GM21528 (cell line): ENCODE results near the gene ARMH3.

Source experiments
- ATAC-seq: cut with Tn5 transposase; IDR thresholded peaks from one replicate; pipeline ENCODE4 v1.9.1; 2021; ENCODE audit warnings: mild to moderate bottlenecking, moderate library complexity; ENCODE audit not compliant: unreplicated experiment, low FRiP score

ARMH3 gene

DNA sequence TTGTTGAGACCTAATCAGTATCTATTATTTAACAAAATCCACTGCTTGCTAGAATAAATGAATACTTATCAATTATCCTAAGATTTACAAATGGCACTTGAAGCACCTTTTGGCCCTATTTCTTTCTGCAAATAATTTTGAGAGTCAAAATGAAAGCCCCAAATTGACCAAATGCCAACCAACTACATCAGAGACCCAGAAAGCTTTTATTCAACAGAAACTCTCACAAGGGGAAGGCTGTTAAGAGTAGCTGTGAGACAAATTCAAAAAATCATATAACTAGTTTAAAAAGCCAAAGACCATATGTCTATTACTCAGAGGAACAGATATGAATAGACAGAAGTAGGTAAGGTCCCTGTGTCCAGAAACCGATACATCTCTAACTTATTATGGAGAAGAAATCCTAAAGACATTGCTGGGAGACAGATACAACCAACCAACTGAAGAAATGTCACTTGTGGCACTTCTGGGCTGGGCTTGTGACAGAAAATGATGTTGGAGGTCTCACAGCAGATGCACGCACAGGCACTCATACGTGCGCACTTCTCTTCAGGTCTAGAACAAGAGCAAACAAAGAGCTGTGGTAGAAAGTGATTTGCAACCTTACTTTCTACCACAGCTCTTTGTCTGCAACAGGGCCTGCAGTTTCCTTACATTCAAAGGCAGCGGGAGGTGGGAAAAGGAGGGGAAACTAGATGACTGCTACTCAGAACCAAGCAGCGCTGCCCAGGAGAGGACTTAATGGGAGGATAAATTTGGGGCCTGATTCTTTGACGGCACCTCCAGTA lies 153.7 kb downstream of the ARMH3 start:
- no peak for ATAC-seq

DNA sequence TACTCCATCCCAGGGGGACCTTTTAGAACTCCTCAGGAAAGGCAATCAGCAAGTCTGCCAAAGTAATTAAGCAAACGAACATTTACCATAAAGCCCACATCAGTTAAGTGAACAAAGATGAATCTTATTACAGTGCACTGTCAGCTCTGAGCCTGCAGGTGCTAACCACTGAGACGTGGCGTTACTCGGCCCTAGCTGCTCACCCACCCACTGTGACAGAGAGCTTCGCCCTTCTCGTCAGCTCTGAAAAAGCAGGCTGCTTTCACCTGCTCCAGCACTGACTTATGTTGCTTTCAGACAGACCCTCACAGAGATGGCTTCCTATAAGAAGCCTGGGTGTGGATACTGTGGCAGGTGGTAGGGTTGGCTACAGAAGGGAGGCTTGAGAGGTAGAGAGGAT lies 154.6 kb downstream of the ARMH3 start:
- ATAC-seq: peak; percentile 52

DNA sequence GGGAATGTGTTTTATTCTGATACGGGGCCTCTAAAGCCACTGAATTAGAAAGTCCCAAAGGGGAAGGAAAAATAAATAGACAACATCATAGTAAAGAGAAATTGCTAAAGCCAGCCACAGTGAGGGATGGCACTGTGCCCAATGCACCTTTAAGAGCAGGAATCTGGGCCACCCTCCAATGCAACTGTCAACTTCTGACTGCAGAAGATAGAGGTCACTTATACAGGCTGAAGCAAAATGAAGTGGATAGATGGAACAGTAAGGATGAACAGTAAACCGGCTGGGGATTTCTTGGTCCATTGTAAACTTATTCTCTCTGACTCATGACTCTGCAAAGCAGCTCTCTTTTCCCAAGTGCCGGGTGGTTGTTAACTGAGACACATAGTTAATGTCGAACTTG lies 158.3 kb downstream of the ARMH3 start:
- ATAC-seq: no peak

DNA sequence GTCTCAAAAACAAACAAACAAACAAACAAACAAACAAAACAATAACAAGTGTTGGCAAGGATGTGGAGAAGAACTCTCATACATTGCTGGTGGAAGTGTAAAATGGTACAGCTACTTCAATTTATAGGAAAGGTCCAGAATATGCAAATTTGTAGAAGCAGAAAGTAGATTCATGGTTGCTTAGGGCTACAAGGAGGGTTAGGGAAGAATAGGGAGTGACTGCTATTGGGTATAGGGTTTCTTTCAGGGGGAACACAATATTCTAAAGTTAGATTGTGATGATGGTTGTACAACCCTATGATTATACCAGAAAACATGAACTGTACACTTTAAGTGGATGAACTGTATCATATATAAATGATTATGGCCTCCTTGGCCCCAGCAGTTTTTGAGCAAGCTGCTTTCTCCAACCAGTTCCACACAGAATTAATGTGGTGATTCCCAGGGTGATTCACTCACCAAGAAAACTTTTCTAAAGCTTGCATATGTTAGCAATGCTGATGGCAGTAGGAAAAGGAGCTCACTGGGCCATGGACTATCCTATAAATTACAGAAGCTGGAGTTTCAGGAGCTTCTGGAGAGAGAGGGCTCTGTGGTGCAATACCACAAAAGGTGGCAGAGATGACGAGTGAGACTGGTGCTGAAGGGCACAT lies 159.6 kb downstream of the ARMH3 start:
- ATAC-seq: no peak

DNA sequence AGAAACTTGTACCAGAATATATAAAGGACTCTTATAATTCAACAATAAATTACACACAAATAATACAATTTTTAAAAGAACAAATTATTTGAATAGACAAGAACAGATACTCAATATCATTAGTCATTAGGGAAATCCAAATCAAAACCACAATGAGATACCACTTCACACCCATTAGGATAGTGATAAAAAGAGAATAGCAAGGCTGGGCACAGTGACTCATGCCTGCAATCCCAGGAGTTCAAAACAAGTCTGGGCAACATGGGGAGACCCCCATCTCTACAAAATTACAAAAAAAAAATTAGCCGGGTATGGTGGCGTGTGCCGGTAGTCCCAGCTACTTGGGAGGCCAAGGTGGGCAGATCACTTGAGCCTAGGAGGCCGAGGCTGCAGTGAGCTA lies 160.2 kb downstream of the ARMH3 start:
- no peak for ATAC-seq

DNA sequence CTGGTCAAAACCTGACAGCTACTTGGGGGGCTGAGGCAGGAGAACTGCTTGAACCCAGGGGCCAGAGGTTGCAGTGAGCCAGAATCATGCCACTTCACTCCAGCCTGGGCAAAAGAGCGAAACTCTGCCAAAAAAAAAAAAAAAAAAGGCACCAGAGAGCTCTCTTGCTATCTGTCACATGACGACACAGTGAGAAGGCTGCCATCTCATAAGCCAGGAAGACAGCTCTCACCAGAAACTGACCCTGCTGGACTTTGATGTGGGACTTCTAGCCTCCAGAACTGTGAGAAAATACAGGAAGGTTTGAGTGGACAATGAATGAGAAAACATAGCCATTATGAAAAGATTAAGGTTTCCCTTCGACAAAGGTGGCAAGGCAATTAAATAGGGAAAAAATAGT lies 161.2 kb downstream of the ARMH3 start:
- no peak for ATAC-seq

DNA sequence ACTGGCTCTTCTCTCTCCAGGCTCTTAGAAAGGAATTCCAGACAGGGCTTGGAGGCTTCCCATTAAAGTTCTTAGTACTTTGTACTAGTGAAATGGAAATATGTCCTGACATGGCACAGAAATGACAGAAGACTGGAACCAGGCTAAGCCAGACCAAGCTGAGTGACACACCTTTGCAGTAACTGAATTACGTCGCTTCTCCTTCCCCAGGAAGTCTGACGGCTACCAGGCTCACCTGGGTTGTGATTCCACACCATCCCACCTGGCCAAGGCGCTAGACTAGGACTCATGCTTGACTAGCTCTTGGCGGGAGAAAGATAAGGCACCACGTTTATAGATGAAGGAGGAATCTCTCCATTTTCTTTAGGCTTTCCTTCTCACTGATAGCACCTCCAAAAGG lies 161.7 kb downstream of the ARMH3 start:
- no peak for ATAC-seq

DNA sequence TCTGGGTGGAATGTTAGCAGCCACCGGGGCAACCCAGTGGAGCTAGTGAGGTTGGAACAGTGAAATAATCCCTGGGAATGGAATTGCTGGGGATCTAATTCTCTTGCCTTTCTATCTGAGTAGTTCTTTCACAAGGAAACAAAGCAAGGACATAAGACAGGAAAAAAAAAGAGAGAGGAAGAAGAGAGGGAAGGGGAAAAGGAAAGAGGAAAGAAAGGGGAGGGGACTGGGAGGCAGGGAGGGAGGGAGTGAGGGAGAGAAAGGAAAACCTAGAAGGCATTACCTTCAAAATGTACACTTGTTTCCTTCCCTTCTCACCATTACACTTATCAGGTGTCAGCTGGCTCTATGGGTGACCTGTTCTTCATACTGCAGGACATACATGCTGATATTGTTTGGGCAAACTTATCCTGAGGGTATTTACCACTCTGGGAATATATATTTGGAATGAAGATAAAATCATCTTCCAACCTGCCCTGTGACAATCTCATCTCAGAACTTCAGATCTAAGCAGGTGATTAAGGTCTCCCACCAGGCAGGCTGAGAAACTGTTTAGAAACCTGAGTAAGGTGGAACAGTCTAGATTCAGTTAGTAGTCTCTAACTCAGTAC lies 162.4 kb downstream of the ARMH3 start:
- no peak for ATAC-seq

DNA sequence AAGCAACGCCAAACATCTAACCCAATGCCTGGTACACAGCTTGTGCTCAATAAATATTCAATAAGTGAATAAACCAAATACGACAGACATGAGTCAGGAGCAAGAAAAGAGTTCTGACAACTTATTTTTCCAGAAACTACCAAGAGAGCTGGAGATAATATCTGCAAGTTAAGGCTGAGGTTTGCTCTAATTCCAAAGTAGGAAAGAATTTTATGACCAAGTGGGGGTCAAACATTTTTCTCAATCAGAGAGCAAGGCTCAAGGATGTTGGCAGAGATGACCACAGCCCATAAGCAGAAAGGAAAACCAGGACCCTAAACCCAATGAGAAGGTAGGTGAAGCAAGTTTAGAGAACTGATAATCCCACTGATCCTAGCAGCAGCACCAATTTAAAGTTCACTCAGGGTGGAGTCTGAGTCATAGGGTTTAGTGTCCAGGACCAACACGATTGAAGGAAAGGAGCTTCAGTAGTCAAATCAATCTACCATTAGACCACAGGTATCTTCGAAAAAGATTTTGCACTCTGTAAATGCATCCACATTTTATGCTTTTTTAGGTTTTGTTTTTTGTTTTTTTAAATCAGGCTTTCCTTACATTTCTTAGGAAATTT lies 163.1 kb downstream of the ARMH3 start:
- ATAC-seq: no peak

DNA sequence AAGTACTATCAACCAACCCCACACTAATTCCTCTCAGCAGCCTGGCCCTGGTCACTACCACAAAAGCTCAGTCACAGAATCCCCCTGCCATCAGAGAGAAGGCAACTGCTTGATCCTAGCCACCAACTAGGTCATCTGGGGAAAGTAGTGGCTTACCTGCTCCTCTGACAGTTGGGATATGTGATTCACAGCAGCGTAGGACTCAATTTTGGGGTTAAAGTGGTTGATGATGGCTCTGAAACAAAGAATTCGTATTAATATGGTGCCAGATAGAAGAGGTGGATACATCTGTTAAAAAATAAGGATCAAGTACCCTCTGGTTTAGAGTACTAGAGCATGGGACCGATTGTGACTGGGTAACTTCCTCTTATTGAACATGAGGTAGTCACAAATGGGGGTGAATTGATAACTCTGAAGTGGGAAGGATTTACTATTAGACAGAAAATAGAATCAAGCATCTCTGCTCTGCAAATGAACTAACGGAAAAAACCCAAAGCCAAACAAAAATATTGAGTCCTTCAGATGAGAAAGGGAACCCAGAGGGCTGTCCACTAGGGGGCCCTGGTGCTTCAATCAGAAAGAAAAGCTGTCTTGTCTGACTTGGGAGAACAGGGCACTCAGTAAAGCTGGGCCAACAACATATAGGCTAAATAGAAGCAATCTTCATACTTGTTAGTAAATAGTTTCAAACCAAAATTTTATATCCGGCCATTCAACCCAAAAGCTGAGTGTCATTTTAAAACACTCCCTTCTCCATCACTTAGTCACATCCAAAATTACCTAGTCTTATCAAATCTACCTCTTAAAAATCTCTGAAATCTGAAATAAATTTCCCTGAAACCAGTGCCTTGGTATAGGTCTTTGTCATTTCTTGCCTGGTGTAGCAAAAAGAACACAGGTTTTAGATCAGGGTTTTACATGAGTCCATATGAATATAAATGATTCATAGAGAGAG lies 166.4 kb downstream of the ARMH3 start:
- no peak for ATAC-seq

DNA sequence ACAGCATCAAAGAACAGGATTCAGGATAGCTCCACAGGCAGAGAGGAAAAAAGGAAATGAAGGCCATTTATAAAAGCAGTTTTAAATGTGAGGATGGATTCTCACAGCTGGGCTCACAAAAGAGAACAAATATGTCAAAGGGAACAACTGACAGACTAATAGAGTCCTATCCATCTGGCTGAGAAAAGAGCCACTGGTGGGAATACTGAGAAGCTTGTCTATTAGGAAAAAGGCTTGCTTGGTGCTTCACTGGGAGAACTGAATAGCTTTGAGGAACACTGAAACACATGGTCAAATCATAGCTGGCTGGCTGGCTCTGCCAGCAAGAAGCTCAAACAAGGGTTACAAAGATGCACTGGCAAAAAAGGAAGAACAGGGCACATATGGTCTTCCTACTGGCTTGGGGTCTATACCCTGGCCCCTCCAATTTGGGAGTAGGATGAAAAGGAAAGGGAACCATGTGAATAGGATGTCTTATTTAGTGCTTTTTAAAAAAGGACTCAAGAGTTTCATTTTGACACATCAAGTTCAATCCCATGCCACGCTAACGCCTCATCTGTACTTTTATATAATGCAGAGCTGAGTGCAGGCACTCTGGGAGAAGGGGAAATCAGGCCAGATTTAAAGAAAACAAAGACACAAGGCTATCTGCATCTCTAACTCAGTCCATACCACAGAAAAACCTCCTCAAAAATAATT lies 167.6 kb downstream of the ARMH3 start:
- ATAC-seq: no peak

DNA sequence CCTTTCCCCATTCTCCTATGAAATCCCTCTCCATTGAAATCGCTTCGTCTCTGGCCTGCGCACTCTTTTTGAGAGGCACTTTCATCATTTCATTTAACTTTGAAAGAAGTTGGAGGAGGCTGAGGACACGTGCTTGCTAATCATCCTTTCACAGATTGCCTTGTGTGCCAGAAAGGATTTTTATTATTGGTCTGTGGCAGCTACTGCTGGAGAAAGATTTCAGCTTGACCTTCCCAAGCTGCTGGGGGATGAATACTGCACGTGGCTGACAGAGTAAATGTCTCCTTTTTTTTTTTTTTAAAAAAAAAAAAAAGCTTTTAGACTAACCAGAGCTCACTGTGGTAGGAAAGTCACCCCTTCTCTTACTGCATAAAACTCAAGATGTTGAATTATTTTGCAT lies 168.2 kb downstream of the ARMH3 start:
- no peak for ATAC-seq

DNA sequence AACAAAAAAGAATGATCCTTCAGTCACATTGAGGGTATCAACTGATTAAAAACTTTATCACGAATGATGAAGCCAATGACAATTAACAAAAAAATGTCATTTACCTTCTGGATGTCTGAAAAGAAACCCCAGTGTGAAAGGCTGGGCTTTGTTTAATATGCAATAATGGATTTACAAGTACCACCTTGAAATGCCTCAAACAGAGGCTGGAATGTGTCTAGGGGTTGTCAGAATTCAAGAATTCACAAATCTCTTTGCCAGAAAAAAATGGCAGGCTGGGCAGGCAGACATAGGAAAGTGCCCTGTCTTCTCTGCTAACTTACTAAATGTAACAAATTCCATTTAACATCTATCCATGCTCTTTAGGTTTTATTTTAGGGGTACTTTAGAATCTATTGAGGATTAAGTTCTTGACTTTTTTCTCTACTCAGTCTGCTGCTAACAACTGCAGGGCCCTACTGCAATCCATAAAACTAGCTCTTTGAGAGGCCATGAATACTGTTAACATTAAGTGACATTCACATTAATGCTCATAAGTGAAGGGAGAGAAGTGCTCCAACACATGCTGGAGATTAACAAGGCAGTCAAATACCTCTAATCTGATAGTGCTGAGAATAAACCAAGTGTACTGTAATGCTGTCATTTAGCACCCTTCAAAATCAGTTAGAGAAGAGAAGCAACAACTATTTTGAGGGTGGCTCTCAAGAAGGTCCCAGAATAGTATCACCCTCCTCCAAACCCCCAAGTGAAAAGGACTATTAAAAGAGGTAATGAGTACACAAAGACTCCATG lies 169.3 kb downstream of the ARMH3 start:
- ATAC-seq: no peak

DNA sequence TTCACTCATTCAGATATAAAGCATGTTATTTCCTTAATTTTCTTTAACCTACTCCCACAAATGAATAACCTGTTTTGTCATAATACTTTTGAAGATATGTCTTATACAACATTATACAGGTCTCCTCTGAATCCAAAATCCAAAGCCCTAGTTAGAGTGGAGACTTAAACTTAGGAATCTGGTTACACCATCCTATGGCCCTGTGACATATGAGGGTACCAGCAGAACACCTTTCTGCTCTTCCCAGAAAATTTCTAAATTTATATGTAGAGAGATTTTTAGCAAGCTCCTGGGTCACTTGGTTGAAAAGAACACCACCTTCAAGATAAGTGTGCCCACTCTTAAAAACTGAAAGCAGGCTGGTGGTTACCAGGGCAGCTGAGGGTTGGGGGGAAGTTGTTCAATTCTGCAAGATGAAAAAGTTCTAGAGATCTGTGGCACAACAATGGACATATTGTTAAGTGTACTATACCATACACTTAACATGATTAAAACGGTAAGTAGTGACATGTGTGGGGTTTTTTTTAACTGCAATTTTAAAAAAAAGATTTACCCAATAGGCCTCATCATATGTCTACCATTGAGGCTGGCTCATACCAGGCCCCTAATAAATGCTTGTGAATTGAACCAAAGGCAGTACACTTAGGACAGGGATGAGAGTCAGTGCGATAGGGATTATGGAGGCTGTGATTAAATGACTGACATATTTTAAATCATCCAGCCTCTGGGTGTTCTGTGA lies 174.8 kb downstream of the ARMH3 start:
- no peak for ATAC-seq

DNA sequence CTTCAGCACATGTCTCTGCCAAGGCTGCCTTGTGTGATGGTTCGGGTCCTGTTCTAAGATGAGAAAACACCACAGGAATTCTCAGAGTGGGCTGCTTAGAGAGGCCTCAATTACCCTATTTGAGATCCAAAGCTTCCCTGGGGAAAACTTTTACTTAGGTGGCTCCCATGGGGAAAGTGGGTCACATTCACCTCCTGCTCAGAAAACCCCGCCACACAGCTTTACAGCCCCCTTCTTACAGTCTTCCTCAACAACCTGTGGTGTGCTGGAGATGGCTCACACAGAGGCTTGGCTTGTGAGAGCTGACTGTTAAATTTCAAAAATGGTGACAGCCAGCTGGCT lies 175.8 kb downstream of the ARMH3 start:
- ATAC-seq: no peak

DNA sequence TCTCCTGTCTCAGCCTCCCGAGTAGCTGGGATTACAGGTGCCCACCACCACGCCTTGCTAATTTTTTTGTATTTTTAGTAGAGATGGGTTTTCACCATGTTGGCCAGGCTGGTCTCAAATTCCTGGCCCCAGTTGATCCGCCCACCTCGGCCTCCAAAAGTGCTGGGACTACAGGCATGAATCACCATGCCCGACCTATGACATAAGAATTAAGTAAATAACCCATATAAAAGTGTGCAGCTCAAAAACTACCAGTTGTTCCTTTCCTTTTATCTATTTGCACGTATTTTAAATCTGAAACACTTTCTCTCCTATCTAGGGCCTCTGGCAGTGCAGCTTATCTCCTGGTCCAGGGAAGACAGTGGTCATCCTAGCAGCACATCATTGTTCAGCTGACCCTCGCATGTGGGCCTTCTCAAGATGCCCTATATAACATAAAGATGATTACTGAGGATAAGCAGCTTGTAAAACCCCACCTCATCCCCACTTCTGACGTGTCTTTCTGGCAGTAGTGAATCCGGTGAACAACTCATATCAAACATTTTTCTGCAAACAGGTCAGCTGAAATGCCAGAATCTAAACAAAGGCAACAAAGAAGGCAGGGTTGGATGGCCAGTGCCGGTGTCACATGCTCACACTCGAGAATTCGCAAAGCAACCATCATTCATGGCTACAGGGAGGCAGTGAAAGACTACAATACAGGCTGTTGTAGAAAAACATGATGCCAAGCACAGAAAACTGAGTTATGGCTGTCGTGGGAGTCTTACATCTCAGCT lies 176.3 kb downstream of the ARMH3 start:
- ATAC-seq: no peak

DNA sequence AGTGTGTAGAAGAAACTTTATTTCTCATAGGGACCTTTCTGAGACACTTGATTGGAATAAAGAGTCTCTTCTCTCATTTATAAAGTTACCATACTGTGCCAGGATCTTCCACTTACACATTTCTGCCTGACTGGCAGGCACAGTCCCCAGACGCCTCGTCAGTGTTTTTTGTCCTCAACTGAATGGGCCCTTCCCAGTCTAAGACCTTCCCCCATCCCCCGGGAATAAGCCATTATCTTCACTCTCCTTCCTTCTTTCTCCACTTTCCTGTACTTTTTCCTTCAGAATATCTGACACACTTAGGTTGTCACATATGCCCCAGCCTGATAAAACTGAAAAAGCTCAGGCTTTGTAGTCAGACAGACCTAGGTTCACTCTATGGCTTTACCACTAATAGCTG lies 177.1 kb downstream of the ARMH3 start:
- ATAC-seq: no peak
